DMS114 treated with DMSO at 0.1 percent for 48 hours (cell line): ENCODE data around the gene BCAS4.

Source experiments
- DNase-seq: peaks from one replicate; lab custom pipeline; 2025; ENCODE audit not compliant: unreplicated experiment; lab: John Stamatoyannopoulos, UW

The BCAS4 gene

GRCh38 chr20:50852085-50852484 lies 57.2 kb downstream of the BCAS4 start:
- no peak for DNase-seq

GRCh38 chr20:50854506-50855249 lies 59.8 kb downstream of the BCAS4 start:
- no peak for DNase-seq

- DNase-seq: no peak
Observed at GRCh38 chr20:50855498-50856474, 60.9 kb downstream of the BCAS4 start.

- no peak for DNase-seq
Observed at GRCh38 chr20:50856475-50857041, 61.7 kb downstream of the BCAS4 start.

- DNase-seq: no peak
Observed at GRCh38 chr20:50857348-50857747, 62.5 kb downstream of the BCAS4 start.

- DNase-seq: no peak
Observed at GRCh38 chr20:50858525-50858924, 63.7 kb downstream of the BCAS4 start.

- no peak for DNase-seq
Observed at GRCh38 chr20:50859161-50859560, 64.3 kb downstream of the BCAS4 start.

GRCh38 chr20:50861012-50861411 lies 66.2 kb downstream of the BCAS4 start:
- DNase-seq: no peak

- DNase-seq: no peak
Observed at GRCh38 chr20:50862546-50862945, 67.7 kb downstream of the BCAS4 start.

GRCh38 chr20:50865114-50865513 lies 70.3 kb downstream of the BCAS4 start:
- no peak for DNase-seq

- DNase-seq: no peak
Observed at GRCh38 chr20:50865591-50865990, 70.7 kb downstream of the BCAS4 start.

- DNase-seq: no peak
Observed at GRCh38 chr20:50866036-50866685, 71.3 kb downstream of the BCAS4 start.

GRCh38 chr20:50866831-50867230 lies 72.0 kb downstream of the BCAS4 start:
- no peak for DNase-seq

- no peak for DNase-seq
Observed at GRCh38 chr20:50867805-50868204, 72.9 kb downstream of the BCAS4 start.

- no peak for DNase-seq
Observed at GRCh38 chr20:50868509-50869495, 73.9 kb downstream of the BCAS4 start.

- no peak for DNase-seq
Observed at GRCh38 chr20:50870561-50871161, 75.8 kb downstream of the BCAS4 start.

GRCh38 chr20:50872560-50873425 lies 77.9 kb downstream of the BCAS4 start:
- DNase-seq: no peak

GRCh38 chr20:50873585-50873984 lies 78.7 kb downstream of the BCAS4 start:
- DNase-seq: no peak
